ENCODE measurements around the gene LYRM9. TPM values are rescaled to one million over a fixed set of nuclear protein-coding genes. Genes with fewer than 3 reads are reported as not detected.

The LYRM9 gene
- total and polyA plus RNA-seq, 8 donors, result 0.58 to 20.3 (median 11.5) TPM

GRCh38 chr17:27920569-27920968 is 27.4 kb upstream of the LYRM9 start:
- Histone ChIP-seq H3K4me1 (no peaks in the 10 kb centered on the region), H3K36me3 (no peaks in the 10 kb centered on the region), H3K27me3 (no peaks in the 10 kb centered on the region), H3K9me3 (peaks cover 0 to 4% (median 1%) of the 10 kb centered on the region in 4 donors), H3K27ac (no peak overlapping the region), H3K4me3 (no peak overlapping the region)
- DNase-seq, result no peak
- intact Hi-C loops (cut with DNase I; ENCODE audit: low total_unique reads), result no loop called here
- TF ChIP-seq POLR2AphosphoS5 (IDR thresholded peaks at IDR 0.05), result no peak
- 70 to 91% (median 80%) methylated on average over 3 of the region's 3 CpGs for WGBS, 5 donors

DNA sequence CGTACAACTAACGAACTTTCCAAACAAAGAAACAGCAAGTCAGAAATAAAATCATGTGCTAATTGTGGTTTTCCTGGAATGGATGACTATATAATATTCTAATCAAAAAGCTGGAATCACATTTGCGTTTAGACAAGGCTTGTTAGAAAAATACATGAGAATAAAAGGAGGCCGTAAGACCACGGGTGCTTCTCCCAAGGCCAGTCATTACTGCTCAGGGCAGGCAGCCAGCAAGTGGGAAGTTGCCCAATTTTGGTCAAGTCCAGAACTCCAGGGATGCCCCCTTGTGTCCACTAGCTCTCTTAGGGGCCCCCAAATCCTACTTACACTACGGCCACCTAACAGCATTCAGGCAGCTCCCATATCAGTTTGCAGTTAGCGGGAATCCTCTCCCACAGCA is 25.9 kb upstream of the LYRM9 start:
- Histone ChIP-seq H3K27me3 (peaks cover 0 to 5% (median 0%) of the 10 kb centered on the region in 3 donors), H3K4me3 (no peak overlapping the region), H3K36me3 (no peaks in the 10 kb centered on the region), H3K9me3 (no peaks in the 10 kb centered on the region), H3K4me1 (no peaks in the 10 kb centered on the region), H3K27ac (no peak overlapping the region)
- TF ChIP-seq POLR2A (IDR thresholded peaks at IDR 0.05) (no peak), EP300 (IDR thresholded peaks at IDR 0.05) (no peak), POLR2AphosphoS5 (IDR thresholded peaks at IDR 0.05) (no peak)
- TF ChIP-seq, protein P1, sequence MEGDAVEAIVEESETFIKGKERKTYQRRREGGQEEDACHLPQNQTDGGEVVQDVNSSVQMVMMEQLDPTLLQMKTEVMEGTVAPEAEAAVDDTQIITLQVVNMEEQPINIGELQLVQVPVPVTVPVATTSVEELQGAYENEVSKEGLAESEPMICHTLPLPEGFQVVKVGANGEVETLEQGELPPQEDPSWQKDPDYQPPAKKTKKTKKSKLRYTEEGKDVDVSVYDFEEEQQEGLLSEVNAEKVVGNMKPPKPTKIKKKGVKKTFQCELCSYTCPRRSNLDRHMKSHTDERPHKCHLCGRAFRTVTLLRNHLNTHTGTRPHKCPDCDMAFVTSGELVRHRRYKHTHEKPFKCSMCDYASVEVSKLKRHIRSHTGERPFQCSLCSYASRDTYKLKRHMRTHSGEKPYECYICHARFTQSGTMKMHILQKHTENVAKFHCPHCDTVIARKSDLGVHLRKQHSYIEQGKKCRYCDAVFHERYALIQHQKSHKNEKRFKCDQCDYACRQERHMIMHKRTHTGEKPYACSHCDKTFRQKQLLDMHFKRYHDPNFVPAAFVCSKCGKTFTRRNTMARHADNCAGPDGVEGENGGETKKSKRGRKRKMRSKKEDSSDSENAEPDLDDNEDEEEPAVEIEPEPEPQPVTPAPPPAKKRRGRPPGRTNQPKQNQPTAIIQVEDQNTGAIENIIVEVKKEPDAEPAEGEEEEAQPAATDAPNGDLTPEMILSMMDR (IDR thresholded peaks at IDR 0.05), result no peak
- DNase-seq, result no peak
- 42 to 73% (median 67%) methylated on average over 7 of the region's 7 CpGs for WGBS, 5 donors
- intact Hi-C loops (cut with DNase I; ENCODE audit: low total_unique reads), result no loop called here

GRCh38 chr17:27918498-27918897 is 25.3 kb upstream of the LYRM9 start:
- DNase-seq, result no peak
- peaks cover 0 to 9% (median 0%) of the 10 kb centered on the region in 3 donors for H3K27me3 ChIP-seq
- intact Hi-C loops (cut with DNase I; ENCODE audit: low total_unique reads), result no loop called here
- H3K4me3 ChIP-seq, result no peak overlapping the region
- 96 to 100% (median 100%) methylated on average over 1 of the region's 1 CpG for WGBS, 5 donors
- H3K36me3 ChIP-seq, result no peaks in the 10 kb centered on the region
- TF ChIP-seq POLR2A (IDR thresholded peaks at IDR 0.05), result no peak
- TF ChIP-seq, protein P1 (IDR thresholded peaks at IDR 0.05), result no peak
- TF ChIP-seq POLR2AphosphoS5 (IDR thresholded peaks at IDR 0.05), result no peak
- TF ChIP-seq EP300 (IDR thresholded peaks at IDR 0.05), result no peak
- no peak overlapping the region for H3K27ac ChIP-seq
- H3K9me3 ChIP-seq, result no peaks in the 10 kb centered on the region
- no peaks in the 10 kb centered on the region for H3K4me1 ChIP-seq

DNA sequence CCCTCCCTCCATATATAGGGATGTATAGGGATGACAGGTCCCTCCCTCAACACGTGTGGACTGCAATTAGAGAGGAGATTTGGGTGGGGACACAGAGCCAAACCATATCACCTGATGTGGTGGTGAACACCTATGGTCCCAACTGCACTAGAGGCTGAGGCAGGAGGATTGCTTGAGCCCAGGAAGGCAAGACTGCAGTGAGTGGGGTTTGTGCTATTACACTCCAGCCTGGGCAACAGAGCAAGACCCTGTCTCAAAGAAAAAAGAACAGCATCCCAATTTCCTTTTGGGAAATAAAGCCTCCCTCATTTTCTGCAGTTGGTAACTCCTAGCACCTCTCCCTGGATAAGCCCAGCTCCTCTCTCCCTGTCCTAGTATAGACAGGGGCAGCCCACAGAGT is 23.8 kb upstream of the LYRM9 start:
- 30 to 76% (median 45%) methylated on average over 1 of the region's 1 CpG for WGBS, 5 donors
- Histone ChIP-seq H3K4me3 (no peak overlapping the region), H3K27ac (no peak overlapping the region), H3K4me1 (no peaks in the 10 kb centered on the region), H3K36me3 (no peaks in the 10 kb centered on the region), H3K27me3 (peaks cover 0 to 9% (median 0%) of the 10 kb centered on the region in 3 donors), H3K9me3 (no peaks in the 10 kb centered on the region)
- intact Hi-C loops (cut with DNase I; ENCODE audit: low total_unique reads), result no loop called here
- TF ChIP-seq POLR2A (IDR thresholded peaks at IDR 0.05) (no peak), POLR2AphosphoS5 (IDR thresholded peaks at IDR 0.05) (no peak), EP300 (IDR thresholded peaks at IDR 0.05) (no peak)
- TF ChIP-seq, protein P1 (IDR thresholded peaks at IDR 0.05), result no peak
- no peak for DNase-seq

DNA sequence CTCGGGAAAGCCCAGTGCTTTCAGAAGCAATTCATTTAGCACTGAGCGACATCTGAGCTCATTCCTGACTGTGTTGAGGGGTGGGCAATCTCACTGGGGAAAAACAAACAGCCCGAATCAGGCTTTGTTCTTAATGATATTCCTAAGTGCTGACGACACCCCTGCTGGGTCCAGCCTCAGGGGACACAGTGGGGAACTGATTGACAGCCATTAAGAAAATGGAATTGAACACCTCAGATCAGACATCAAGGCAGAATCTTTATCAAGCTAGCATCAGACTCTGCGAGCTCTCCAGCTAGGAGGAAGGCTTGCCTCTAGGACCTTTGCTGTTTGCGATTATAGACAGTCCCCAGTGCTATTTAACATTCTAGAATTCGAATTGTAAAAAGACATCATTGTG is 22.5 kb upstream of the LYRM9 start:
- WGBS, 5 donors, result 31 to 48% (median 43%) methylated on average over 7 of the region's 7 CpGs
- intact Hi-C loops (cut with DNase I; ENCODE audit: low total_unique reads), result no loop called here
- no peak overlapping the region for H3K4me3 ChIP-seq

More for the DNA sequence above, 22.5 kb upstream of the LYRM9 start:
- H3K4me1 ChIP-seq, result no peaks in the 10 kb centered on the region
- H3K36me3 ChIP-seq, result no peaks in the 10 kb centered on the region
- no peaks in the 10 kb centered on the region for H3K9me3 ChIP-seq
- peaks cover 0 to 9% (median 0%) of the 10 kb centered on the region in 3 donors for H3K27me3 ChIP-seq
- no peak for DNase-seq
- no peak for TF ChIP-seq POLR2A (IDR thresholded peaks at IDR 0.05)
- TF ChIP-seq, protein P1 (IDR thresholded peaks at IDR 0.05), result no peak
- H3K27ac ChIP-seq, result no peak overlapping the region
